C4-2B (cell line): ENCODE measurements around the gene ADPRS.

Experiments used
- ZFX ChIP-seq: fragments of 450-650 bp; IDR thresholded peaks from 2 replicates; pipeline ENCODE4 v1.6.1; 2017
- TF ChIP-seq, protein P1 (sequence below): fragments of 450-650 bp; conservative IDR thresholded peaks from 2 replicates; pipeline ENCODE4 v1.5.1; 2017; ENCODE audit warnings: mild to moderate bottlenecking

DNA sequence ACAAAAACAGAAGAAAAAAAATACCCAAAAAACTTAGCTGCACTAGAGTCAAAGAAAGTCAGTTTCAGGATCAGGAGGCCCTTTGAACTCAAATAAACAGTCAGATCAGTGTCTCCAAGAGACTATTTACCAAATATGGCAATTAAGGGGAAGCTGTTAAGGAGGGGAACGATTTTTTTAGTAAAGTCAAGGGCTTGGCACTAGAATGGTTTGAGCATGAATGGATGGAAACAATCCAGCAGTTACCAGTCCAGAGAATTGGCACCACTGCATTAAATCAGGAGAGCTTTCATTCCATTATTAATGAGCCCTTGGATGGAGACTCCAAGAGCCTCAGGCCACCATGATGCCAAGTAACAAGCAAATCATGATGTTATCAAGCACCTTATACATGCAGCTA lies 53.4 kb downstream of the ADPRS start:
- TF ChIP-seq, protein P1, sequence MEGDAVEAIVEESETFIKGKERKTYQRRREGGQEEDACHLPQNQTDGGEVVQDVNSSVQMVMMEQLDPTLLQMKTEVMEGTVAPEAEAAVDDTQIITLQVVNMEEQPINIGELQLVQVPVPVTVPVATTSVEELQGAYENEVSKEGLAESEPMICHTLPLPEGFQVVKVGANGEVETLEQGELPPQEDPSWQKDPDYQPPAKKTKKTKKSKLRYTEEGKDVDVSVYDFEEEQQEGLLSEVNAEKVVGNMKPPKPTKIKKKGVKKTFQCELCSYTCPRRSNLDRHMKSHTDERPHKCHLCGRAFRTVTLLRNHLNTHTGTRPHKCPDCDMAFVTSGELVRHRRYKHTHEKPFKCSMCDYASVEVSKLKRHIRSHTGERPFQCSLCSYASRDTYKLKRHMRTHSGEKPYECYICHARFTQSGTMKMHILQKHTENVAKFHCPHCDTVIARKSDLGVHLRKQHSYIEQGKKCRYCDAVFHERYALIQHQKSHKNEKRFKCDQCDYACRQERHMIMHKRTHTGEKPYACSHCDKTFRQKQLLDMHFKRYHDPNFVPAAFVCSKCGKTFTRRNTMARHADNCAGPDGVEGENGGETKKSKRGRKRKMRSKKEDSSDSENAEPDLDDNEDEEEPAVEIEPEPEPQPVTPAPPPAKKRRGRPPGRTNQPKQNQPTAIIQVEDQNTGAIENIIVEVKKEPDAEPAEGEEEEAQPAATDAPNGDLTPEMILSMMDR: no peak
- TF ChIP-seq ZFX: no peak
